Nephron progenitor cell (in vitro differentiated cells): ENCODE results near the gene SPTLC3.
A peak's percentile ranks its signal among the peaks of the same experiment; 100 is the strongest.

Source experiments
- DNase-seq: peaks from one replicate; pipeline ENCODE4 v3.0.0; 2021
- H3K27ac Mint-ChIP-seq: 2 replicates; pipeline ENCODE4 v1.8.0; 2021; ENCODE audit warnings: mild to moderate bottlenecking, moderate library complexity, mixed read lengths
- H3K27me3 Mint-ChIP-seq: 2 replicates; pipeline ENCODE4 v1.8.0; 2021; ENCODE audit warnings: mild to moderate bottlenecking, low read depth, mixed read lengths; ENCODE audit not compliant: poor library complexity
- H3K36me3 Mint-ChIP-seq: 2 replicates; pipeline ENCODE4 v1.8.0; 2021; ENCODE audit warnings: low read depth, mixed read lengths
- H3K4me1 Mint-ChIP-seq: 2 replicates; pipeline ENCODE4 v1.8.0; 2021; ENCODE audit warnings: mixed read lengths
- H3K4me3 Mint-ChIP-seq: 2 replicates; pipeline ENCODE4 v1.8.0; 2021; ENCODE audit warnings: mild to moderate bottlenecking, moderate library complexity, mixed read lengths
- H3K9me3 Mint-ChIP-seq: 2 replicates; pipeline ENCODE4 v1.8.0; 2021; ENCODE audit warnings: mild to moderate bottlenecking, moderate library complexity, mixed read lengths
- TF ChIP-seq, protein P1 (sequence below): fragments of 200-600 bp; sonication (generic); IDR thresholded peaks from 2 replicates; pipeline ENCODE4 v1.5.0; 2021; ENCODE audit warnings: antibody characterized with exemption

The SPTLC3 gene

DNA sequence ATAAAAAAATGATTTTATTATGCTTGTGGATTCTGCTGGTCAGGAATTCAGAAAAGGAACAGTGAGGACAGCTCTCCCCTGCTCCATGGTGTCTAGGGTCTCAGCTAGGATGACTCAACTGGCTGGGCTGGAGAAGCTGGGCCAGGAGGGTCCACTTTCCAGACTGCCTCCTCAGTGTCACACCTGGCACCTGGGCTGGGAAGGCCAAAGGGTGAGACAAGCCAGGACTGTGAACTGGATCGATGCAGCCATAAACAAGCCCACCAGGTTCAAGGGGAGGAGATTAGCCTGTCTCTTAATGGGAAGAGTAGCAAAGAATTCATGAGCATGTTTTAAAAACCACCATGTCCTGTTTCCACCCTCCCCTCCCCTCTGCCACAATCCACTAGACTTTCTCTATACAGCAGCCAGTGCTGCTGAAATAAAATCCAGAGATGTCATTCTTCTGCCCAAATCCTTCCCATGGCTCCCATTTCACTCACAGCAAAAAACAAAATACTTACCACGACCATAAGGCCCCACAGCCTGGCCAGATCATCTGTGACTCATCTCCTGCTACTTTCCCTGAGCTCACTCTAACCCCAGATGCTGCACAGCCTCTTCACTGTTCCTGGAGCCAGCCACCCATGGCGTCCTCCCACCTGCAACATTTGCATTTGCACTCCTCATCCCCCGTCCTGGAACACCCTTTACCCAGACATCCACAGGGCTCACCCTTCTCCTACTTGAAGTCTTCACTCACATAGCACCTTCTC, 13.8 kb downstream of the SPTLC3 start:
- Mint-ChIP-seq H3K36me3 (peaks cover 46% of the 10 kb centered on the region), H3K4me3 (no peak overlapping the region), H3K27ac (peak overlapping the region; percentile 26), H3K9me3 (peaks cover 24% of the 10 kb centered on the region), H3K27me3 (peaks cover 2% of the 10 kb centered on the region), H3K4me1 (peaks cover 20% of the 10 kb centered on the region)
- DNase-seq, result no peak
- TF ChIP-seq, protein P1, sequence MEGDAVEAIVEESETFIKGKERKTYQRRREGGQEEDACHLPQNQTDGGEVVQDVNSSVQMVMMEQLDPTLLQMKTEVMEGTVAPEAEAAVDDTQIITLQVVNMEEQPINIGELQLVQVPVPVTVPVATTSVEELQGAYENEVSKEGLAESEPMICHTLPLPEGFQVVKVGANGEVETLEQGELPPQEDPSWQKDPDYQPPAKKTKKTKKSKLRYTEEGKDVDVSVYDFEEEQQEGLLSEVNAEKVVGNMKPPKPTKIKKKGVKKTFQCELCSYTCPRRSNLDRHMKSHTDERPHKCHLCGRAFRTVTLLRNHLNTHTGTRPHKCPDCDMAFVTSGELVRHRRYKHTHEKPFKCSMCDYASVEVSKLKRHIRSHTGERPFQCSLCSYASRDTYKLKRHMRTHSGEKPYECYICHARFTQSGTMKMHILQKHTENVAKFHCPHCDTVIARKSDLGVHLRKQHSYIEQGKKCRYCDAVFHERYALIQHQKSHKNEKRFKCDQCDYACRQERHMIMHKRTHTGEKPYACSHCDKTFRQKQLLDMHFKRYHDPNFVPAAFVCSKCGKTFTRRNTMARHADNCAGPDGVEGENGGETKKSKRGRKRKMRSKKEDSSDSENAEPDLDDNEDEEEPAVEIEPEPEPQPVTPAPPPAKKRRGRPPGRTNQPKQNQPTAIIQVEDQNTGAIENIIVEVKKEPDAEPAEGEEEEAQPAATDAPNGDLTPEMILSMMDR, result no peak

DNA sequence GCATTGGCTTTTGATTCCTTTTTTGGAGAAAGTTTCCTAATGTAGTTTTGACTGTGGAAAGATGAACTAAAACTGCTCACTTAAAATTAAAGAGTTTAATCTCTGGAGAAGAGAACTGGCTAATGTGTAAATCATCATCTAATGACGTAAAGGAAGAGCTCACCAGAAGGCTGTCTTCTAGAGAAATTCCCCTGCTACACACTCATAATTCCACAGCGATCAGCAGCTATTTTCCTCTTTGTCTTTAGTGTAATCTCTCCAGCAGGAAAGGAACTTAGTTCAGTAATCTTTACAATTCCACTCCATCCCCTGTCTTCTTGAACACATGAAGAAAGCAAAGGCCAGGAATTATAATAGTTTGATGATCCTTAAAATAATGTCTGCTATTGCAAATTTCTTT, 15.8 kb downstream of the SPTLC3 start:
- H3K4me3 Mint-ChIP-seq, result no peak overlapping the region
- H3K36me3 Mint-ChIP-seq, result peaks cover 37% of the 10 kb centered on the region
- no peak overlapping the region for H3K27ac Mint-ChIP-seq

DNA sequence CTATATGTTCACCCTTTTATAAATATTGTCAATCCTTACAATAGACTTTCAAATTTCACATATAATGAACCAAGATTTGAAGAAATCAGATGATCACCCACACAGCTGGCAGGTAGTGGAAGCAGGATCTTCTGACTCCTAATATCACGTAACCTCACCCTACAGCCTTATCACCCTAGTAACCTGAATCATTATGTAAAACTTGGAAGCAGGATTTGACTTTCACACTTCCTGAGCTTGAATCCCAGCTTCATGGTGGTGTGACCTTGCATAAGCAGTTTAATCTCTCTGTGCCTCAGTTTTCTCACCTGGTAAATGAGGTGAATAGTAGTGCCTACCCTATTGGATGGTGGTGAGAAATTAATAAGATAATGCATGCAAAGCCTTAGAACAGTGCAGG, 16.4 kb downstream of the SPTLC3 start:
- no peak overlapping the region for H3K27ac Mint-ChIP-seq
- TF ChIP-seq, protein P1, result no peak
- no peak for DNase-seq
- H3K4me3 Mint-ChIP-seq, result no peak overlapping the region
- H3K9me3 Mint-ChIP-seq, result peaks cover 23% of the 10 kb centered on the region
- H3K36me3 Mint-ChIP-seq, result peaks cover 31% of the 10 kb centered on the region
- peaks cover 2% of the 10 kb centered on the region for H3K27me3 Mint-ChIP-seq
- peaks cover 26% of the 10 kb centered on the region for H3K4me1 Mint-ChIP-seq

More for the DNA sequence above, 15.8 kb downstream of the SPTLC3 start:
- no peak for DNase-seq
- peaks cover 2% of the 10 kb centered on the region for H3K27me3 Mint-ChIP-seq
- TF ChIP-seq, protein P1, result no peak
- peaks cover 22% of the 10 kb centered on the region for H3K4me1 Mint-ChIP-seq
- peaks cover 23% of the 10 kb centered on the region for H3K9me3 Mint-ChIP-seq

DNA sequence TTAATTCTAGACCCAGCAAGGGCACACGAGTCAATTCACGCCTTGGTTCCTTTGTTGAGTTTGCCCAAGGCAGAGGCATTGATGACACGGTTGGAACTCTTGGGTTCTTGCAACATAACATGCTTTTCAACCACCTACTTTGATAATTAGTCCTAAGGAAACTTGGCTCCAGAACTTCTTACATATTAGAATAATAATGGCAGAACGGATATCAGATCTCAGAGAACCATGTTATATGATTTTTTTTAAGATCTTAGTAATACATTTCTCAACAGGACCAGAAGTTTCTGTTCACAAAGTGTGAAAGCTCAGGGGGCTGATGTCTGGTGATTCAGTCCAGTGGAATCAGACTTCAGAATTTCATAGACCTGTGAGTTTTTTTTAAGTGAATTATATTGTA, 19.2 kb downstream of the SPTLC3 start:
- Mint-ChIP-seq H3K27me3 (peaks cover under 1% of the 10 kb centered on the region), H3K27ac (no peak overlapping the region), H3K9me3 (peaks cover 3% of the 10 kb centered on the region), H3K4me3 (no peak overlapping the region), H3K36me3 (peaks cover 24% of the 10 kb centered on the region), H3K4me1 (peaks cover 18% of the 10 kb centered on the region)
- DNase-seq, result no peak
- TF ChIP-seq, protein P1, result no peak

DNA sequence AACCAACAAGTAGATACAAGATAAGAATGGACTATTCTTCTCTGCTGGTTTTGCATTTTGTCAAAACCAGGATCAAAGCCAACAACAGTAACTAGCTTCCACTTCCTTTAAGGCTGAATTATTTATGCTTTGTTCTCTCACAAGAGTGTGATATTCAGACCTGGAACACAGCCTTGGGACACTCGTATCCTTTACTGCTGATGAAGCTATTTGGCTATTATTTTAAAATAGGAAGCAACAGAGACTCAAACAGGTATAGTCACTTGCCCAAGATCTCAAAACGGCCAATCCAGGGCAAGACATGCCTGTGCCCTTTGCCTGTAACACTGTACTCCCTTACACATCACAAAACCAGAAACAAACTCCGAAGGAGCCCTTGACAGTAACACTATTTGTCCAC, 19.9 kb downstream of the SPTLC3 start:
- Mint-ChIP-seq H3K27me3 (no peaks in the 10 kb centered on the region), H3K36me3 (peaks cover 20% of the 10 kb centered on the region), H3K4me3 (no peak overlapping the region), H3K4me1 (peaks cover 15% of the 10 kb centered on the region), H3K27ac (no peak overlapping the region), H3K9me3 (no peaks in the 10 kb centered on the region)
- TF ChIP-seq, protein P1, result no peak
- DNase-seq, result no peak
